GM19099 (cell line): ENCODE measurements around the gene PLSCR3.
A peak's percentile ranks its signal among the peaks of the same experiment; 100 is the strongest.

Source experiments
- POLR2A ChIP-seq: IDR thresholded peaks from 3 replicates; pipeline ENCODE4 v1.6.1; 2011; ENCODE audit warnings: low read depth; ENCODE audit not compliant: insufficient read length; ENCODE audit errors: extremely low read depth

Gene PLSCR3

GRCh38 chr17:7354262-7354843 lies 40.0 kb downstream of the PLSCR3 start:
- no peak for TF ChIP-seq POLR2A

- TF ChIP-seq POLR2A: no peak
These were observed 41.3 kb downstream of the PLSCR3 start for GRCh38 chr17:7352910-7353635.

GRCh38 chr17:7352503-7352889 lies 41.8 kb downstream of the PLSCR3 start:
- TF ChIP-seq POLR2A: no peak

GRCh38 chr17:7351665-7352502 lies 42.4 kb downstream of the PLSCR3 start, which contains the start of gene KCTD11:
Gene KCTD11 (plus strand): TSS chr17:7352162.
- TF ChIP-seq POLR2A: peak; percentile 55

- TF ChIP-seq POLR2A: no peak
These were observed 45.7 kb downstream of the PLSCR3 start for GRCh38 chr17:7348478-7349242.

GRCh38 chr17:7347630-7348477 lies 46.5 kb downstream of the PLSCR3 start:
- no peak for TF ChIP-seq POLR2A

- no peak for TF ChIP-seq POLR2A
These were observed 47.3 kb downstream of the PLSCR3 start for GRCh38 chr17:7346761-7347614.

- no peak for TF ChIP-seq POLR2A
These were observed 51.1 kb downstream of the PLSCR3 start for GRCh38 chr17:7343250-7343649.

- no peak for TF ChIP-seq POLR2A
These were observed 52.5 kb downstream of the PLSCR3 start for GRCh38 chr17:7341842-7342241.

GRCh38 chr17:7340179-7340578 lies 54.1 kb downstream of the PLSCR3 start:
- no peak for TF ChIP-seq POLR2A
